ENCODE data around the gene BCAP31. TPM values are rescaled to one million over a fixed set of nuclear protein-coding genes. Genes with fewer than 3 reads are reported as not detected.
"Not testable (repeated sequence)": the region's sequence is repeated elsewhere in the genome, so short reads cannot be mapped to it uniquely, and the experiment has no call there.

BCAP31 gene
- total RNA-seq, 1 experiment from 2014 or later, result 232 TPM

GRCh38 chrX:153731117-153731844 is 7.1 kb upstream of the BCAP31 start:
- Histone ChIP-seq H3K27me3 (replicated peaks; ENCODE audit: control insufficient read depth, insufficient read depth, low read length) (no peaks in the 10 kb centered on the region), H3K4me3 (ENCODE audit: low read depth, low read length) (no peak overlapping the region), H3K9me3 (no peaks in the 10 kb centered on the region), H3K4me1 (peaks cover 4% of the 10 kb centered on the region; the same call in 1 of the 2 replicates), H3K36me3 (ENCODE audit: control insufficient read depth, insufficient read depth, low read length) (no peaks in the 10 kb centered on the region)
- Mint-ChIP-seq H3K27me3 (ENCODE audit: insufficient read depth, unreplicated experiment) (no peaks in the 10 kb centered on the region), H3K9me3 (ENCODE audit: unreplicated experiment) (no peaks in the 10 kb centered on the region), H3K4me1 (ENCODE audit: low read depth, unreplicated experiment) (no peaks in the 10 kb centered on the region), H3K36me3 (ENCODE audit: insufficient read depth, unreplicated experiment) (peaks cover 3% of the 10 kb centered on the region), H3K27ac (ENCODE audit: unreplicated experiment) (no peak overlapping the region), H3K4me3 (ENCODE audit: unreplicated experiment) (no peak overlapping the region)
- no peak for DNase-seq
- POLR2A ChIA-PET, result no interaction called here
- TF ChIP-seq, protein P1, sequence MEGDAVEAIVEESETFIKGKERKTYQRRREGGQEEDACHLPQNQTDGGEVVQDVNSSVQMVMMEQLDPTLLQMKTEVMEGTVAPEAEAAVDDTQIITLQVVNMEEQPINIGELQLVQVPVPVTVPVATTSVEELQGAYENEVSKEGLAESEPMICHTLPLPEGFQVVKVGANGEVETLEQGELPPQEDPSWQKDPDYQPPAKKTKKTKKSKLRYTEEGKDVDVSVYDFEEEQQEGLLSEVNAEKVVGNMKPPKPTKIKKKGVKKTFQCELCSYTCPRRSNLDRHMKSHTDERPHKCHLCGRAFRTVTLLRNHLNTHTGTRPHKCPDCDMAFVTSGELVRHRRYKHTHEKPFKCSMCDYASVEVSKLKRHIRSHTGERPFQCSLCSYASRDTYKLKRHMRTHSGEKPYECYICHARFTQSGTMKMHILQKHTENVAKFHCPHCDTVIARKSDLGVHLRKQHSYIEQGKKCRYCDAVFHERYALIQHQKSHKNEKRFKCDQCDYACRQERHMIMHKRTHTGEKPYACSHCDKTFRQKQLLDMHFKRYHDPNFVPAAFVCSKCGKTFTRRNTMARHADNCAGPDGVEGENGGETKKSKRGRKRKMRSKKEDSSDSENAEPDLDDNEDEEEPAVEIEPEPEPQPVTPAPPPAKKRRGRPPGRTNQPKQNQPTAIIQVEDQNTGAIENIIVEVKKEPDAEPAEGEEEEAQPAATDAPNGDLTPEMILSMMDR (IDR thresholded peaks at IDR 0.05; ENCODE audit: insufficient read depth in 1 of 2, low read depth in 1 of 2, low read length in 1 of 2, severe bottlenecking in 1 of 2, unreplicated experiment in 1 of 2), result no peak
- intact Hi-C loops (cut with micrococcal nuclease; ENCODE audit: unreplicated experiment), result no loop called here
- CTCF ChIA-PET, result no interaction called here
- no TSS peak for BruUV-seq (replicated peaks)

- H3K36me3 ChIP-seq (ENCODE audit: control insufficient read depth, insufficient read depth, low read length); POLR2A ChIA-PET; H3K9me3 Mint-ChIP-seq (ENCODE audit: unreplicated experiment); H3K4me1 Mint-ChIP-seq (ENCODE audit: low read depth, unreplicated experiment); H3K4me3 ChIP-seq (ENCODE audit: low read depth, low read length); DNase-seq; H3K4me1 ChIP-seq; H3K36me3 Mint-ChIP-seq (ENCODE audit: insufficient read depth, unreplicated experiment); H3K27me3 ChIP-seq (replicated peaks; ENCODE audit: control insufficient read depth, insufficient read depth, low read length); BruUV-seq (replicated peaks); H3K27me3 Mint-ChIP-seq (ENCODE audit: insufficient read depth, unreplicated experiment); CTCF ChIA-PET; H3K4me3 Mint-ChIP-seq (ENCODE audit: unreplicated experiment); intact Hi-C loops (cut with micrococcal nuclease; ENCODE audit: unreplicated experiment); H3K27ac Mint-ChIP-seq (ENCODE audit: unreplicated experiment); H3K9me3 ChIP-seq: not testable (repeated sequence)
These were observed 5.9 kb upstream of the BCAP31 start for GRCh38 chrX:153730115-153730514.

DNA sequence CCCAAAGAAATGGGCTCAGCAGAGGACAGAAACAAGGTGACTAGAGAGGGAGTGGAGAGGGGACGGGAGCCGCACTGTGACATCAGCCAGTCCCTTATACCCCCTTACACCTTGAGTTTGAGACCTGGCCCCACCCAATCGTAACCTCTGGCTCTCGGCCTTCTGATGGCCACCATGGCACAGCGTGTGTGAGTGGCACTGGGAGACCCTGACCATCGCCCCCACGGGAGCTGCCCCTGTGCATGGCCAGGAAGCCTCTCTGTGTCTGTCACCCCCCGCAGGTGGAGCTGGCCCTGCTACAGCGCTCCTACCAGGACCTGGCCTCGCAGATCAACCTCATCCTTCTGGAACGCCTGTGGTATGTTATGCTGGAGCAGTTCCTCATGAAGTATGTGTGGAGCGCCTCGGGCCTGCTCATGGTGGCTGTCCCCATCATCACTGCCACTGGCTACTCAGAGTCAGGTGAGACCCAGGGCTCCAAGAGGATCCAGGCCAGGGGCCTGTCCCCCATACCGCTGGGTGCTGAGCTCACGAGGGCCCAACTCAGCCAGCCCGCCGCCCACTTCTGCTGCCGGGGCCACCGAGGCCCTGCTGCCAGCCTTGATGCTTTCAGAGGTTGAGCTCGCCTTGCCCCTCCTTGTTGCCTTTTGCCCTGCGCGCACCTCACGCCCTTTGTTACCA is 4.9 kb upstream of the BCAP31 start:
- TF ChIP-seq, protein P1 (IDR thresholded peaks at IDR 0.05; ENCODE audit: insufficient read depth in 1 of 2, low read depth in 1 of 2, low read length in 1 of 2, severe bottlenecking in 1 of 2, unreplicated experiment in 1 of 2), result no peak
- Mint-ChIP-seq H3K9me3 (ENCODE audit: unreplicated experiment) (no peaks in the 10 kb centered on the region), H3K4me1 (ENCODE audit: low read depth, unreplicated experiment) (no peaks in the 10 kb centered on the region), H3K36me3 (ENCODE audit: insufficient read depth, unreplicated experiment) (peaks cover 8% of the 10 kb centered on the region), H3K27me3 (ENCODE audit: insufficient read depth, unreplicated experiment) (no peaks in the 10 kb centered on the region), H3K4me3 (ENCODE audit: unreplicated experiment) (no peak overlapping the region), H3K27ac (ENCODE audit: unreplicated experiment) (no peak overlapping the region)
- ChIA-PET CTCF (no interaction called here), POLR2A (no interaction called here)
- no peaks in the 10 kb centered on the region for H3K27me3 ChIP-seq (replicated peaks; ENCODE audit: control insufficient read depth, insufficient read depth, low read length)
- intact Hi-C loops (cut with micrococcal nuclease; ENCODE audit: unreplicated experiment), result no loop called here
- H3K36me3 ChIP-seq (ENCODE audit: control insufficient read depth, insufficient read depth, low read length), result no peaks in the 10 kb centered on the region
- no TSS peak for BruUV-seq (replicated peaks)
- H3K4me1 ChIP-seq, result peaks cover 8% of the 10 kb centered on the region; the same call in 1 of the 2 replicates
- H3K9me3 ChIP-seq, result no peaks in the 10 kb centered on the region
- no peak overlapping the region for H3K4me3 ChIP-seq (ENCODE audit: low read depth, low read length)
- DNase-seq, result no peak

Measured in Caco-2 (cell line).